GM21390 (cell line): Measurements from ENCODE around the gene PSD2.

Experiments
- ATAC-seq: cut with Tn5 transposase; IDR thresholded peaks from one replicate; pipeline ENCODE4 v1.9.1; 2021; ENCODE audit not compliant: unreplicated experiment

Gene PSD2

GRCh38 chr5:139872851-139873794 is 77.5 kb downstream of the PSD2 start:
- no peak for ATAC-seq

GRCh38 chr5:139875957-139876356 is 80.3 kb downstream of the PSD2 start:
- ATAC-seq, result no peak

- no peak for ATAC-seq
These were observed 81.6 kb downstream of the PSD2 start for GRCh38 chr5:139877129-139877597.

GRCh38 chr5:139878093-139878492 is 82.5 kb downstream of the PSD2 start:
- ATAC-seq, result no peak

- ATAC-seq, result no peak
These were observed 85.0 kb downstream of the PSD2 start for GRCh38 chr5:139880416-139881142.

- no peak for ATAC-seq
These were observed 85.6 kb downstream of the PSD2 start for GRCh38 chr5:139881143-139881733.

GRCh38 chr5:139882316-139882715 is 86.7 kb downstream of the PSD2 start:
- ATAC-seq, result no peak

GRCh38 chr5:139882961-139883539 is 87.4 kb downstream of the PSD2 start:
- ATAC-seq, result no peak

- ATAC-seq, result no peak
These were observed 88.5 kb downstream of the PSD2 start for GRCh38 chr5:139884144-139884543.

GRCh38 chr5:139884734-139885133 is 89.1 kb downstream of the PSD2 start:
- no peak for ATAC-seq

- no peak for ATAC-seq
These were observed 89.7 kb downstream of the PSD2 start for GRCh38 chr5:139885172-139885856.

- no peak for ATAC-seq
These were observed 90.2 kb downstream of the PSD2 start for GRCh38 chr5:139885857-139886208.

- no peak for ATAC-seq
These were observed 90.6 kb downstream of the PSD2 start for GRCh38 chr5:139886213-139886612.

GRCh38 chr5:139888370-139888769 is 92.8 kb downstream of the PSD2 start:
- no peak for ATAC-seq

GRCh38 chr5:139889410-139889809 is 93.8 kb downstream of the PSD2 start:
- no peak for ATAC-seq

GRCh38 chr5:139893873-139894272 is 98.3 kb downstream of the PSD2 start:
- no peak for ATAC-seq
